Activated CD8-positive, alpha-beta memory T cell treated with anti-CD3 and anti-CD28 coated beads for 48 hours (primary cell): ENCODE results near the gene GNG4.
"Not testable (repeated sequence)": the region's sequence is repeated elsewhere in the genome, so short reads cannot be mapped to it uniquely, and the experiment has no call there.

Experiments used
- DNase-seq, 3 experiments: peaks; one replicate each; pipeline ENCODE4 v3.0.0-alpha.2; 2020; ENCODE audit warnings: low read depth in 2 of 3, low spot score in 2 of 3

The GNG4 gene

DNA sequence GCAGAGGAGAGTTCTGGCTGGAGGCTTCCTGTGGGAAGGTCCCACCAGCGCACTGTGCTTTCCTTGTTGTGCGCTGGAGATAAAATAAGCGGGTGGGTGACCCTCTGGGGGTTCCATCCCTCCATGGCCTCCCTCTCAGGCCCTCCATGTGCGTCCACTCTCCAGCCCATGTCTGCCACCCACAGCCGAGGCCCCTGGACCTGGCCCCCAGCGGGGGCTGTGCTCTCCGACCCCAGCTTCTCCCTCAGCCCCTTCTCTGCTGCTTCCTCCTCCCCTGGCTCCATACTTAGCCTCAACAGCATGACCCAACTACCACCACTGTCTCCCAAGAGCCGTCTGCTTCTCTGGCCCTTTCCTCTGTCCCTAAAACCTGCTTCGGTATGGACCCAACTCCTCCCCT lies 61.4 kb downstream of the GNG4 start:
- DNase-seq: no peak

DNA sequence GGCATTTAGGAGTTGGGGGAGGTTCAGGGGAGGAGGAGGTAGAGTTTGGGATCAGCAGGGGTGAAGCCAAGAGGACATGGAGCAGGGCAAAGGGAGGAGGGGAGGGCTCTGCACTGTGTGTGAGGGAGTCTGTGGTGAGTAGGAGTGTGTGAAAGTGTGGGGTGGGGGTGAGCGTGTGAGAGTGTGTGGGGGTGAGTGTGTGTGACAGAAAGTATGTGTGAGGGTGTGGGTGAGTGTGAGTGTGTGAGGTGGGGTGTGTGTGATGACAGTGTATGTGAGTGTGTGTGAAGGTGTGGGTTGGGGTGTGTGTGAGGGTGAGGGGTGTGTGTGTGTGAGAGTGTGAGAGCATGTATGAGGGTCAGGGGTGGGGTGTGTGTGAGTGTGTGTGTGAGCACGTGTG lies 62.6 kb downstream of the GNG4 start:
- DNase-seq: no peak

DNA sequence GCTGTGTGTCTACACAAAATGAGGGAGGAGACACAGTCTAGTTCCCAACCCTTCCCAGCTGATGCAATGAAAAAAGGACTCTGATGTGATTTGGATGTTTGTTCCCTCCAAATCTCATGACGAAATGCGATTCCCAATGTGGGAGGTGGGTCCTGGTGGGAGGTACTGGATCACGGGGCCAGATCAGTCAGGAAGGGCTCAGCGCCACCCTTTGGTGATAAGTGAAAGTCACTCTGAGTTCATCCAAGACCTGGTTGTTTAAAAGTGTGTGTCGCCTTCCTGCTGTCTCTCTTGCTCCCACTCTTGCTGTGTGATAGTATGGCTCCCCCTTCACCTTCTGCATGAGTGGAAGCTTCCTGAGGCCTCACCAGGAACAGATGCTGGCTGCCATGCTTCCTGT lies 63.2 kb downstream of the GNG4 start:
- DNase-seq: no peak

GRCh38 chr1:235584973-235585372 lies 64.6 kb downstream of the GNG4 start:
- no peak for DNase-seq

GRCh38 chr1:235583511-235584001 lies 66.0 kb downstream of the GNG4 start:
- no peak for DNase-seq

DNA sequence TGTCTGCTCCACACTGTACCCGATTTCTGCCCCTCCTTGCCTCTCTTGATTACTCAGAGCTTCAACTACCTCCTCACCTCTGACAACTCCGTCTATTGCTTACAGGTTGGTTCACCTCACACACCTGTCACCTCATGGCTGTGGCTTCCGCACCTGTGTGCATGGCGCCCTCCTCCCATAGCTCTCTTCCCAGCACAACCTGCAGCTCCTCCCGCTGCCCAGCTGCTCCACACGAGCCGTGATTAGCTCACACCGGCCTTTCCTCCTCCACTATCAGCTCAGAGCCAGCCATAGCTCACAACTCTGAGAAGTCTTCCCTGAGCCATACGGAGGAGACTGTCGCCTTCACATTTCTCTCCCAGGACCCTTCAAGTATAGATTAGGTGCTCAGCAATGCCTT lies 67.5 kb downstream of the GNG4 start:
- DNase-seq: no peak

DNA sequence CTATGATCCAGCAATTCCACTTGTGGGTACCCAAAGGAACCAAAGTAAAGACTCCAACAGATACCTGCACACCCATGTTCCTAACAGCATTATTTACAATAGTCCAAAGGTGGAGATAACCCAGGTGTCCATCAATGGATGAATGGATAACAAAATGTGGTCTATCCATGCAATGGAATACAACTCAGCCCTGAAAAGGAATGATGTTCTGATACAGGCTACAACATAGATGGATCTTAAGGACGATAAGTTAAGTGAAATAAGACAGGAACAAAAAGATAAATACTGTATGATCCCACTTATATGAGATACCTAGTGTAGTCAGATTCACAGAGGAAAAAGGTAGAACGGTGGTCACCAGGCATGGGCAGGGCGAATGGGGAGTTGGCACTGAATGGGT lies 69.7 kb downstream of the GNG4 start:
- no peak for DNase-seq

DNA sequence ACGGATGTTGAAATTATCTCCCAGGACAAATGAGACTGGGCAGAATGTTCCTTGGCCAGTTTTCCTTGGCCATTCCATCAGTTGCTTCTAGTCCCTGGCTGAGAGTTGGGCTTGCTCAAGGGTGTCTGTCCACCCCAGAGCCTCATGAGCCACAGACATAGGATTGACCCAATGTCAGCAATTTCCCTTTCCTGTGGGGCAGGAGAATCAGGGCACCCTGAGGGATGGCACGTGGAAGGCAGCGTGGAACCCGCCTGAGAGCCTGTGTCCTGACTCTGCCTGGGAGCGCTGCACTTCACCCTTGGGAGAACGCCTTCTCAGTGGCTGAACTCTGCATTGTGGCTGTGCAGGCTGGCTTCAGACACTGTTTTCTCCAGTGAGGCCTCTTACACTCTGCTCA lies 74.0 kb downstream of the GNG4 start:
- no peak for DNase-seq

- DNase-seq: no peak
These were observed 75.7 kb downstream of the GNG4 start for GRCh38 chr1:235573880-235574279.

DNA sequence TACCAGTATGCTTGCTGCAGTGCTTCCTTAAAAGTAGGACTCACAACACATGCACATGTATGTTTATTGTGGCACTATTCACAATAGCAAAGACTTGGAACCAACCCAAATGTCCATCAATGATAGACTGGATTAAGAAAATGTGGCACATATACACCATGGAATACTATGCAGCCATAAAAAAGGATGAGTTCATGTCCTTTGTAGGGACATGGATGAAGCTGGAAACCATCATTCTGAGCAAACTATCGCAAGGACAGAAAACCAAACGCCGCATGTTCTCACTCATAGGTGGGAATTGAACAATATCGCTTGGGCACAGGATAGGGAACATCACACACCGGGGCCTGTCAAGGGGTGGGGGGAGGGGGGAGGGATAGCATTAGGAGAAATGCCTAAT lies 76.6 kb downstream of the GNG4 start:
- not testable (repeated sequence) for DNase-seq

- DNase-seq: no peak
These were observed 78.1 kb downstream of the GNG4 start for GRCh38 chr1:235571482-235571881.

DNA sequence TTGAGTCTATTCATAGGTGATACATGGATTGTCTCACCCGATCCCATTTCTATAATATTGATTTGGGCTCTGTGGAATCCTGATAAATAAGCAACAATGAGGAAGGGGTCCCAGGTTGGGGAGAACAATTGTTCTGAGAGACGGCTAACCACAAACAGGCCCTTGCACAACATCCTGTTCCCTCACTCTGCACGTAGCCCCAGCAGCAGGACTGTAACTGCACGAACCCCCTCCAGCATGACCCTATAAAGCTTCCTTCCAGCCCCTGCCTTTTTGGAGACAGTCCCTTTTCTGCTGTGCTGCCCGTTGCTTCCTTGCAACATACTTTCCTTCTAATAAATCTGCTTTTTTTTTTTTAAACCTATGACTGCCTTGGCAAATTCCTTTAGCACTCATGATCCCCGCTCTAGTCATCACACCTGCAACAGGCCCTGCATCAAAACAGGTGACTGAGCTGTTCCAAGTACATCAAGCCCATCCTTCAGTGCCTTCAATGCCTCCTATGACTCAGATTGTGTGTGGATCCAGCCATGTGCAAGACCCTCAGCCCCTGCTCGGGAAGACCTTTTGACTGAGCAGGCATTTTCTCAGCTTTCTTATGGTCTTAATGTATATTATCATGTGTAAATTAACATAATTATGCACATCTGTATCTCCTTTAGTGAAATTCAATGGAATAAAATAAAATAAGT lies 81.6 kb downstream of the GNG4 start:
- DNase-seq: no peak

GRCh38 chr1:235566084-235566483 lies 83.5 kb downstream of the GNG4 start:
- no peak for DNase-seq

DNA sequence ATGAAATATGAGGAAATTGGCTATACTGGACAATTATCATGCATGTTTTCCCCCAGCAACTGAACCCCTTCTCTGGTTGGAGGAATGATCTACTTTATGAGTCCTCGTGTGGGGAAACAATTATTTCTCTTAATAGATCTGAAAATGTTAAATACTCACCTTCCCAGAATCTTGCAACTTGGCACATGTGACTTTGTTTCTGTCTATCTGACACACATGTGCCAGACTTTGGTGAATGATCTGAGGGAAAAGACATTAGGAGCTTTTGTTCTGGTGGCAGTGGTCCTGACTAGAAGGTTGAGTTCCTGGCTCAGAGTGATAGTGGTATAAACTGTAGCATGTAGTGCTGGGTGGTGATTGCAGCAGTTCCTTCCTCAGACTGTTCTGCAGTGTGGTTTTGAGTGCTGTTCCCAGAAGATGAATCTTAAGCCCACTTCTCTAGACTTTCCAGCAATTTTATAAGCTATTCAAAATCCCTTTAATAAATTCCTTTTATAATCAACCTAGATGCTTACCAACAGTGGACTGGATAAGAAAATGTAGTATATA lies 86.0 kb downstream of the GNG4 start:
- DNase-seq: no peak

DNA sequence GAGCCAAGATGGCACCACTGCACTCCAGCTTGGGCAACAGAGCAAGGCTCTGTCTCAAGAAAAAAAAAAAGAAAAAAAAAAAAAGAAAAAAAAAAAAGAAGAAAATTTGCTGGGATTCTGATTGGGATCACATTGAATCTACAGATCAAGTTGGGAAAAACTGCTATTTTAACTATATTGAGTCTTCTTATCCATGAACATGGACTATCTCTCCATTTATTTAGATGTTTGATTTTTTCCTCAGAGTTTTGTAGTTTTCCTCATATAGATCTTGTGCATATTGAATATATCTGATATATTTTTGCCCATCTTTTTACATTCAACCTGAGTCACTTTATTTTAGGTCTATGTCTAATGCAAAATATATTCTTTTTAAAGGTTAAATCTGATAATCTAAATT lies 87.0 kb downstream of the GNG4 start:
- no peak for DNase-seq

GRCh38 chr1:235558621-235559169 lies 90.9 kb downstream of the GNG4 start:
- no peak for DNase-seq

GRCh38 chr1:235557495-235557894 lies 92.1 kb downstream of the GNG4 start:
- no peak for DNase-seq

GRCh38 chr1:235556807-235557206 lies 92.8 kb downstream of the GNG4 start:
- DNase-seq: no peak

GRCh38 chr1:235553112-235553551 lies 96.5 kb downstream of the GNG4 start:
- no peak for DNase-seq

- no peak for DNase-seq
These were observed 97.4 kb downstream of the GNG4 start for GRCh38 chr1:235552146-235552716.

DNA sequence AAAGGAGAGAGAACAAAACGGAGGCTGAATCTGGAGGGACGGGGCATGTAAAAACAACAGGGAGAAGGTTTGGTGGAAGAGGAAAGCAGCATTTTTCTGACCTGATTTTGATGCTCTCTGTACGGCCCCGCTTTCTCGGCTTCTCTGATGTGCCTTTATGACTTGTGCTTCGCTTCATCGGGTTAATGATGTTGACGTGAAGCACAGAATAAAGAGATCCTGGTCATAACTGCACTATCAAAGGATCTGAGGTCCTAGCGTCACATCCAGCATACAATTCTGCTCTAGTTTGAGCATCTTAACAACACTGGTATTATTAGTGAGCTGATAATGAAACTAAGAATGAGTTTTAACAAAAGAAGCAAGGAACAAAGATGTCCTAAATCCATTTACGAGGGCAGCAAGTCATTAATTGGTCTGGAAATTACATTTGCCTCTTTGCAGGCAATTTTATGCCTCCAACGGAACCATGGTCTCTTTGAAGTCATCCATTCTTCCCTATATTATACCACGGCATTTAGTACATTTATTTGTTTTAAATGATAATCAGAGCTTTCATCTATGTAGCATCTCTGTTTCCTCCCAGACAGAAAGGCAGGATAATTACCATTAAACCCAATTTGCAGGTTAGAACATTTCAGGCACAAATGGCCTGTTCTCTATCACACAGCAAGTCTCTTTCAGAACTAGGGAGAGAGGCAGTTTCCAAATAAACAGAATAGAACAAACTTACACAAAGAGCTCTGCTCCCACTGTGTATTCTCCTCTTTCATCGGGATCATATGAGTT lies 100.0 kb downstream of the GNG4 start:
- DNase-seq: no peak
